GM18520 (cell line): ENCODE data around the gene TMCC1.

Experiments
- ATAC-seq: cut with Tn5 transposase; IDR thresholded peaks from one replicate; pipeline ENCODE4 v1.9.1; 2021; ENCODE audit not compliant: unreplicated experiment

The TMCC1 gene

GRCh38 chr3:129626744-129627349, 266.7 kb downstream of the TMCC1 start:
- peak; percentile 87 for ATAC-seq

DNA sequence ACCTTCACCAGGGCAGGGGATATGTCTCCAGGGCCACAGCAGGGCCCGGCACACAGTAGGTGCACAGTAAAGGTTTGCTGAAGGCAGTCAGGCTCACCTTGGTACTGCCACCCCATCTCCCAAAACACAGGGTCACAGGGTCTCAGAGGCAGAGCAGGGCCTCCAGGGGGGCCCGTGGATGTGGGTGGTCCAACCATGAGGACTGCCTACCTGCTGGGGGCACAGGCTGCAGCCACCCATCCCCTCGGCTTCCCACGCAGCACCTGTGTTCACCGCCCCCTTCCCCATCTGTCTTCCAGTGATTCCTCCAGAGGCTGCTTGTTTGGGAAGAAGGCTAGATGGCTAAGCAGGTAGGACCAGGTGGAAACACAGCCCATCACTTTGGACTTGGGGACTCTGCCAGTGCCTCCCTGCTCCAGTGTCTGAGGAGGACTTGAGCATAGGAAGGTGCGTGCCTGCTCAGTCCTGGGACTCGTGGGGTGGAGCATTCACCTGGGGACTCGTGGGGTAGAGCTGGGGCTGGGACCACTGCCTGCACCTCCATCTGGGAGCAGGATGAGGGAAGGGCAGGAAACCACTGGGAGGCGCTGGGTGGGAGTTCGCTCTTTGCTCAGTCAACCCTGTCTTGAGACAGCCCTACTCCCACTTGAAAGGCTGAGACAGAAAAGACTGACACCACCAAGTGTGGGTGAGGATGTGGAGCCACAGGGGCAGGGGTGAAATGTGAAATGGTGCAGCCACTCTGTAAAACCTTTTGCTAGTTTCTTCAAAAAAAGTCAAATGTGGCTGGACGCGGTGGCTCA, 268.2 kb downstream of the TMCC1 start:
- ATAC-seq, result no peak

GRCh38 chr3:129624347-129625071, 269.0 kb downstream of the TMCC1 start:
- no peak for ATAC-seq

DNA sequence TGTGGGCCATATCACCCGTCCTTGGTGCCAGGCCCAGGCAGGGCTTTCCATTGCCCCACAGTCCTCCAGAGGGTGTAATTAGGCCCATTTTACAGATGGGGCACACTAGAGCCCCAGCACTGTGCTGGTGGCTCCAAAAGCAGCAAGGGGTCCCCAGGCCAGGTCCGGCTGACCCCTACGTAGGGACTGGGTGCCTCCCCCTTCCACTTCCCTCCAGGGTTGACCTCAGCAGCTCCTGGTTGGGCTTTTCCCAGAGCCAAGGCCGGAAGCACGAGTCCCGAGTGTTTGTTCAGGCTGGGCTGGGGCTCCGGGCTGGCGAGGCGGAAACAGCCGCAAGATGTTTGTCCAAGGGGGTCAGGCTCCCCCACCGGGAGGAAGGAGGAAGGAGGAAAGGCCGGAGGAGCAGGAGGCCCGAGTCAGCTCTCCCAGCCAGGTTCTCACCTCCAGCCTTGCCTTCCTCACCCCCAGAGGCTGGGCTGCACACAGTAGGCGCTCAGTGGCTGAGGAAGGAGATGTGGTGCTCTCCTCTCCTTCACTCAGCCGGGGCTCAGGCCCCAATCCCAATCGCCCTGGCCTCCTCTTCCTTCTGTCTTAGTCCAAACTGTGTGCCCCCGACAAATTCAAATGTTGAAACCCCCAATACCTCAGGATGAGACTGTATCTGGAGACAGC, 269.9 kb downstream of the TMCC1 start:
- ATAC-seq, result no peak

- no peak for ATAC-seq
Measured at GRCh38 chr3:129622933-129623332, 270.6 kb downstream of the TMCC1 start.

DNA sequence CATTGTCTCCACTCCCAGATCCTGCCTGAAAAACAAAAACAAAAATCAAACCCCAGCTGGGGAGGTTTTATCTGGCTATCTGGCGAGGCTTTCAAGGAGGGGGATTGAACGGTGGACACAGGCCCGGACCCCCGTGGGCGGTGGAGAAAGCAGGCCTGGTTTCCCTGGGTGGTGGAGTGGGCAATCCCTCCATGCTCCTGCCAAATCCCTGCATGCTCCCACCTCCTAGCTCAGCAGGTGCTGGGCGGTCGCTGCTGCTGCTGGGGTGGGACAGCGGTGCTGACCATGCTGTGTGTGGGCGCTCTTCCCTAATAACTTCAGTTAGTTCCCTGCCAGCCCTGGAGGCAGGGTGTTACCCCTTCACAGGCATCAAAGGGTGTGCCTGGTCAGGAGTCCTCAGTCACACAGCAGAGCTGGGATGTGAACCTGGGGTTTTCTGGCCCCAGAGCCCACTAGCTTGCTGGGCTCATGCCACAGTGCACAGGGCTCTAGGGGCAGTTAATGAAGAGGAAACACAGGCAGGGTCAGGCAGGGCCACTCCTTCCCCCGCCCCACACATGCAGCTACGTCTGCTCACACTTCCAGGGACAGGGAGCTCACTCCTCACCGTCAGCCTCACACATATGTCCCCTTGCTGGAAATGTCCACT, 271.2 kb downstream of the TMCC1 start:
- ATAC-seq, result no peak

- no peak for ATAC-seq
Measured at GRCh38 chr3:129621626-129622225, 271.8 kb downstream of the TMCC1 start.

- ATAC-seq, result no peak
Measured at GRCh38 chr3:129620828-129621559, 272.5 kb downstream of the TMCC1 start.

DNA sequence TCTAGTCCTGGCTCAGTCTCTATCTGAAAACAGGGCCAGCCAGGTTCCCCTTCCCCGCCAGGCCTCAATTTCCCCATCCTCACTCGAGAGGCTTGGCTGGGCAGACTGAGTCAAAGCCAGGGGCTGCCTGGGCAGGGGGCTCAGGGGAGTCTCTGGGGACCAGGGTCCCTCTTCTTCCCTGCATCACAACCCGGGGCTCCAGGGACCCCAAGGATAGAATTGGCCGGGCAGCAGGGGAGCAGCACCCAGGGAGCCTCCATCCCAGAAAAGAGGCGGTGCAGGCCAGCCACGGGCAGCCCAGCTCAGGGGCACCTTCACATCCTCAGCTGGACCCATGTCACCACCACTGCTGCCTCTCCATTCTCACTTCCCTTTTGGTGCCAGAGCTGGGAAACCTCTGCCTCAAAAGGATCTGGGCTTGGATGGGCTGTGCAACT, 273.8 kb downstream of the TMCC1 start:
- ATAC-seq, result no peak

DNA sequence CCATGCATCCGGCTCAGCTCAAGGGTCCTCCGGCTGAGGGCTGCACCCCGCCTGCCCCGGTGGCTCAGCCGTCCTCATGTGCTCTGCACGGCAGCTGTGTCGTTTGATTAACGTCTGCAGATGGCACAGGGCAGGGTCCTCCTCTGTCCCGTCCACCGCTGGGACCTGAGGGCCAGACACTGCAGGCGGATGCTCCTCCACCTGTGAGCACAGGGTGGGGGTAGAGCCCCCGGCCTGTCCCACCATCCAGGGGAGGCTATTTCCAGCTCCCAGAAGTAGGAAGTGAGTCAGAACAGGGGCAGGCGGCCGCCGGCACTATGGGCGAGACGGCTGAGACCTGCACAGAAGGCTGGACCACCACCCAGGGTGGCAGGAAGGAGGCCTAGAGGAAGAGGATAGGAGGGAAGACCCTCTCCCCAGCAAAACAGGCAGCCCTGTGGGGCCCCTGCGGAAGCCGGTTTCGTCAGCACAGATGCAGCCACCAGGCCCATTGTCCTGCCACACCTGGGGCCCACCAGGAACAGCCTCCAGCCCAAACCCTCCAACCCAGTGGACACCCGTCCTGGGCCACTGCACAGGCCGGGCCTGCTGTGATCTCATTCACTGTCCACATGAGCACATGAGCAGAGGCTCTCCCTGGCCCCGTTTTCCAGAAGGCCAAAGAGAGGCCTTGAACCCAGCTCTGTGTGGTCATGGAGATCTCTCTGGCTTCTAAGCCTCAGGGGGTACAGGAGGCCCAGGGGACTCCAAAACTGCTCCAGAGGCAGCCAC, 274.4 kb downstream of the TMCC1 start:
- ATAC-seq, result no peak

DNA sequence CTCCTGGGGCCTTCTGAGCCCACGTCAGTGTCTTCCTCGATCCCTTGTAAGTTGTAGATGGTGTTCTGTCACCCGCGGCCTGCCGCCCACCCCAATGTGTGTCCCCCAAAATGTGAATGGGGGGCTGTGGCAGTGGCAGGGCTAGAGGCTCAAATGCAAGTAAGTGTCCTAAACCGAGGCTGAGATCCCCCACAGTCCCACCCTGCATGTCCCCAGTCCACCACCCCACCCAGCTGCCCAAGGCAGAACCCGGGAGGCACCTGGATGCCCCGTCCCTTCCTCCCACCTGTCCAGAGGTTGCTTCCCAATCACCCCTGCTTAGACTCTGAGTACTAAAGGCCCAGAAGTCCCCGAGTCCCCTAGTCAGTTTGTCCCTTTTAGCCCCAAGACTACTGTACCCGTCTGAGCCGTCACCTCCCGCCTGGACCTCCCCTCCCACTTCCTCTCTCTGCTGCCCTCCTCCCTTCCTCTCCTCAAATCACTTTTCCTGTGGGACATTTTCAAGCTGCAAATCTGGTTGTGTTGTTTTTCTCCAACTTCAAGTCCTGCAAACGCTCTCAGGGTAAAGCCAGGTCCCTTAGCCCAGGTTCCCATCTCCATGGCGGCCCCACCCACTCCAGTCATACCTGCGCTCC, 275.2 kb downstream of the TMCC1 start:
- no peak for ATAC-seq

- no peak for ATAC-seq
Measured at GRCh38 chr3:129617381-129618185, 275.9 kb downstream of the TMCC1 start.

DNA sequence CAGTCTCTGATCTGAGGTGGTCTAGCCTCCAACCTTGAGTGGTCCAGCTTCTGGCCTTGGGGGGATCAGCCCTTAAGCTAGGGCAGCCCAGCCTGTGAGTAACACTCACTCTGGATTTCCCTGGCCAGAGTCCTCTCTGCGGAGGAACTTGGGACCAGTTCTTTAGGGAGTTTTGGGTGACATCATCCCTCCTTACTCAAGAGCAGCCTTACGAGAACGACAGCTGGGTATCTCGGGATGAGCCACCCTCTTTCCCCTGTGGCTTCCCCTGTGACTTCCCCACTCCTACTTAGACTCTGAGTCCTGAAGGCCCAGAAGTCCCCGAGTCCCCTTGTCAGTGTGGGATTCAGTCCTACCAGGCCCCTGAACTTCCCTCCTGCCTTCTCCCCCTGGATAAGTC, 276.8 kb downstream of the TMCC1 start:
- no peak for ATAC-seq

GRCh38 chr3:129616291-129616690, 277.2 kb downstream of the TMCC1 start:
- no peak for ATAC-seq

DNA sequence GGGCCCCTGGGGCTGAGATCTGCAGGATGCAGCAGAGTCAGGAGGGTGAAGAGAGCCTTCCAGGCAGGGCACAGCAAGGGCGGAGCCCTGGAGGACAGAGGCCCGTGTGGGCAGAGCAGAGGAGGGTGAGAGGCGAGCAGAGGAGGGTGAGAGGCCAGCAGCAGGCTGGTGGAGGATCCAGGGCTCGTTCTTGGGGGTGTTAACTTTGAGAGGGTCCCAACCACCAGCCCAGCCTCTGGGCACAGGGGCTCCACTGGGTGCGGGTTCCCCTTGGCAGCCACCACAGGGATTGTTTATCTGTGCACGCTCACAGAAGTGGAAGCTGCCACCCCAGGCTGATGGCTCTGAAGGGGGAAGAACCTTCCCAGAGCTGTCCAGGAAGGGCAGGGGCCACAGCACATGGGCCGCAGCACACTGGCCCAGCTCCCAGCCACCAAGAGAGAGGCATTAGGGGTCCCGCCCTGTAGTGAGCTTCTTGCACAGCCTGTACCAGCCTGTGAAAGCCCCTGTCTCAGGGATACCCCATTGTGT, 277.7 kb downstream of the TMCC1 start:
- ATAC-seq, result no peak

- no peak for ATAC-seq
Measured at GRCh38 chr3:129614927-129615363, 278.6 kb downstream of the TMCC1 start.

DNA sequence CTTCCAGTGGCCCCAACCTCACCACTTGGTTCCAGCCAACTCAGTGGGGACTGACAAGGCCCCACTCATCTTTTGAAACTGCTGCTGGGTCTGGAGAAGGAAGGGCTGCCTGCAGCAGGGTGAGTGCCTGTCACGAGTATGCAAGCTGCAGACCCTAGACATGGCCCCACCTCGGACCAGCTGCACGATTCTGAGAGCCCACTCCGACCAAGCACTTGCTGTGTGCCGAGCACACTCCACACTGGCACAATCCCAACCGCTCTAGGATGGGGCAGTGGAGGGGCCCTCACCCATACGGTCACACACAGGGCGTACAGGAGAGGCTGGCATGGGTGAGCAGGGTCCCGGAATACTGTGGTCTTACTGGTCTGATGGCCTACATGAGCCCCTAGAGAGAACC, 279.1 kb downstream of the TMCC1 start:
- ATAC-seq, result no peak

- ATAC-seq, result no peak
Measured at GRCh38 chr3:129613367-129613740, 280.2 kb downstream of the TMCC1 start.
